M059J (cell line): ENCODE measurements around the gene TMEM86A. TPM values are rescaled to one million over a fixed set of nuclear protein-coding genes. Genes with fewer than 3 reads are reported as not detected.

Experiments
- DNase-seq: peaks from one replicate; pipeline ENCODE4 v3.0.0-alpha.2; 2012; ENCODE audit warnings: low read depth
- total RNA-seq: library from RNA; depleted of rRNA; stranded (reverse); fragments of >200 nt; shearing (Covaris generic); gene quantifications from 2 replicates; pipeline ENCODE4 v1.2.3, GENCODE V29; 2014

The TMEM86A gene
- total RNA-seq, 1 experiment from 2014 or later = 1.1 TPM

- no peak for DNase-seq
Observed at GRCh38 chr11:18723991-18724390, 25.4 kb downstream of the TMEM86A start.

- DNase-seq = no peak
Observed at GRCh38 chr11:18726040-18726439, 27.5 kb downstream of the TMEM86A start, which contains the start of gene IGSF22. Gene IGSF22 (minus strand): TSS chr11:18726188. CDS start chr11:18724236, 1,952 bp downstream.

DNA sequence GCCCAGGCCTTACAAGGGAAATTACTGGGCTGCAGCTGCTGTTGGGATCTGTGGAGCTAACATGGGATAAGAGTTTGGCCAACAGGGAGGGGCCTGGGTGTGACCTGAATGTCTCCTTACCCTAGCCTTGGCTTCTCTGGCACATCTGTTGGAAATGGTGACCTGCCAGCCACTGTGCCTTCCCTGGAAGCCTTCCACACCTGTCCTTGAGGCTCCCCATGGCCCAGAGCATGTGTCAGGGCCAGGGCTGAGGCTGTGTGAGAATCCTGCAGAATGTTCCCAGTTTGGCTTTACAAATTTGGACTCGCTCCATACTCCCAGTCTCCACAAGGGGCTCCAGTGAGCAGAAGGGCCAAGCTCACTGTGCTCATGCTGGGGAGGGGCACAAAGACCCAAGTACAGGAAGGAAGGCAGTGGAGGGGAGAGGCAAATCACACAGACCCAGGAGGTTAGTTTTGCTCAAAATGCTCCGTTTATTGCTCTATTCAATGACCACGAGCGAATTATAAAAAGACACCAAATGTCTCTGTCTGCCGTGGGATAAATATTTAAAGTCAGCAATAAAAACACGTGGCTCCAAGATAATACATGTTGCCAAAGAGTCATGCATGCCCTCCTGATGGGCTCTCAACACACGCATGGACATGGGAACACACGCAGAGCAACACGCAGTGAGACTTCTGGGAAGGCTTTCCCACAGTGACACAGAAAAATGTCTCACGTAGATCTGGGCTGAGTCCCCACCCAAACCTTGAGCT lies 29.1 kb downstream of the TMEM86A start:
- DNase-seq = peak; percentile 20

- no peak for DNase-seq
Observed at GRCh38 chr11:18728658-18729057, 30.1 kb downstream of the TMEM86A start.

GRCh38 chr11:18729426-18729825 lies 30.8 kb downstream of the TMEM86A start:
- DNase-seq = no peak

- no peak for DNase-seq
Observed at GRCh38 chr11:18730020-18730419, 31.4 kb downstream of the TMEM86A start.

- no peak for DNase-seq
Observed at GRCh38 chr11:18731441-18731840, 32.9 kb downstream of the TMEM86A start.

DNA sequence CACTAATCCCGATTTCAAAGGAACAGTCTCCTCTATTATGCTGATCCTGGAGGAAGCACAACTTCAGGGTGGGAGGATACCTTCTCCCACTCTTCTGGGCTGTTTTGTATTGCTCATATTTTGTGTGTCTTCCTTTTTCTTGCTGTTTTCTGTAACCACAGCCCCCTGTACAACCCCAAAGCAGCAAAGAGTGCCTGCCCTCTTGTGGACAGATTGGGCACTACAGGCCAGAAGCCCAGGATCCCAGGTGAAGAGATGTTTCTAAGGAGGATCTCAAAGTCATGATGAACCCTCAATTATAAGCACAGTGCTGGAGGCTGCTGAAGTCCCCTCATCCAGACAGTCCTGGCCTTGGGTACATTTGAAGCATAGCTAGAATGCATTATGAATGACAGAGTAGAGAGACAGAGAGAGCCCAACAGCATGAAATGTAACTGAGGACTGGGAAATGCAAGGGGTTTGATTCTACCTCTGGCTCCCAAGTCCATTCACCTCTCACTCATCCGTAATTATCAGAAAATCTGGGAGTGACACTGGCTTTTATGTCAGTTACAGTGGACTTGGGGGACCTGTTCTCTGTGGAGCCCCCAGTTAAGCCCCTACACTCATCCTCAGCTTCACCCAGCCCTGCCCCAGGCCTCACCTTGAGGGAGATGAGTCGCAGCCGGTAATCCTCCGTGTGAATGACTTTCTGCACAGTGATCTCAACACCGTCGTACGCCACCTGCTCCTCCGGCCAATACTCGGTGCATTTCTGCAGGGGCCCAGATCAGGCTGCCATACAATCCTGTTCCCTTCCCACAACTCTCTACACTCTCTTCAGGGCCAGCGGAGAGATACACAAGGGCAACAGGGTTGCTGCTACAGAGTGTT lies 33.6 kb downstream of the TMEM86A start:
- peak; percentile 37 for DNase-seq

GRCh38 chr11:18733202-18733601 lies 34.6 kb downstream of the TMEM86A start:
- no peak for DNase-seq

- DNase-seq = peak; percentile 17
Observed at GRCh38 chr11:18736590-18737148, 38.1 kb downstream of the TMEM86A start.

DNA sequence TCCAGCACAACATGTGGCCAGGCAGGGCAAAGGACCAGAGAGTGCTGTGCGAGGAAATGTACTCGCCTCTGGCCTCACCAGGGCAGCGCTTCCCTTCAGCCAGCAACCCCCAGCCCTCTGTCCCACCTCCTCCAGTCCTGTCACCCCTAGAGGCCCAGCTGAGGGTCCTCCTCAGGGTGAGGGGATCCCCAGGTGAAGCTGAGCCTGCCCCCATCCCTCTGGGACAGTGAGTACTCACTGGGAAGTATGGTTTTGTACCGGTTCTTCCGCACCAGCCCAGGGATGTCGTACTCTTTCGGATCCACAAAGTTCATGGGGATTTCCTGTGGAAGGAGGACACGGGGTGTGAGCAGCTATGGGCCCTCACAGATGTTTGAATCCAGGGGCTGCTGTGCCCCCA lies 39.1 kb downstream of the TMEM86A start:
- DNase-seq = no peak

DNA sequence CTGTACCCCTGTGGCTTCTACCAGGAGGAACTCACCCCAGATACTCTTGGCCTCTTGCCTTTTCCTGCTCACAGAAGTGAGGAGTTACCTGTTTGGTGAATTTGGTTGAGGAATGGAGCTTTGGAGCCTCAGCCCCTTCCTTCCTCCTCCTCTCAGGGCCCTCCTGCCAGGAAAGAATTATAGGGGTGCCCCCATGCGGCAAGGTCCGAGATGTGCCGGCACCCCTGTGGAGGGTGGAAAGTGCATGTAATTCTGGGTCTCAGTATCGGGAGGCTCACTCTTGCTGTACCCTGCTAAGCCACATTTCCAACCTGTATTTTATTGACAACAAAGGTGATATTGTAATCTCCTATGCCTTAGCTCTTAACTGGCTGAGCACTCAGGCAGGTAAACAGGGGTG lies 41.1 kb downstream of the TMEM86A start:
- no peak for DNase-seq

GRCh38 chr11:18741783-18742182 lies 43.2 kb downstream of the TMEM86A start:
- no peak for DNase-seq

GRCh38 chr11:18743365-18743764 lies 44.8 kb downstream of the TMEM86A start:
- DNase-seq = no peak

DNA sequence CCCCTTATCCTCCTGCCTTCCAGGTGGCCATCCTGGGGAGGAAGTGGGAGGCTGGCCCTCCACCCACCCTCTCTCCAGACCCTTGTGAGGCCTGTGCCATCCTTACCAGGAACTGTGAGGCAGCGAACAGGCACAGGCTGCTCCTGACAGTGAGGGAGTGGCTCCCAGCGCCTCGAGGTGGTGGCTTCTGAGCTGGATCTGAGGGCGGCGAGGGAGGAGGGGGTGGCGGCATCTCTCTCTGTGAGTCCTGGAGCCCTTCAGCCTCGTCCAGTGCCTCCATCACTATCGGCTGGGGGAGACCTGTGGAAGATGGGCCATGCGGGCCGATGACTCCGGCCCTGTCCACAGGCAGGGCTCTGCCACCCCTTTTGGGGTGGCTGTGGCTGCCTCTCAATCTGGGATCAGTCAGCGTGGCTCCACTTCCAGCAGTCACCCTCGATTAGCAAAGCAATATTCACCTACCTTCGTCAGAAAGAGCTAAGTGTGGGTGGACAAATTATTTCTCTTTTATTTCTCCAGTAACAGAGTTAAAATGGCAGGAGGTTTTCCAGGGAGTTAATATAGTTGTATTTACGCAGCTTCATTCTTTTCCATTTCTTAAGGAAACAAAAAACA lies 45.4 kb downstream of the TMEM86A start:
- DNase-seq = no peak

GRCh38 chr11:18745251-18745650 lies 46.7 kb downstream of the TMEM86A start:
- no peak for DNase-seq

DNA sequence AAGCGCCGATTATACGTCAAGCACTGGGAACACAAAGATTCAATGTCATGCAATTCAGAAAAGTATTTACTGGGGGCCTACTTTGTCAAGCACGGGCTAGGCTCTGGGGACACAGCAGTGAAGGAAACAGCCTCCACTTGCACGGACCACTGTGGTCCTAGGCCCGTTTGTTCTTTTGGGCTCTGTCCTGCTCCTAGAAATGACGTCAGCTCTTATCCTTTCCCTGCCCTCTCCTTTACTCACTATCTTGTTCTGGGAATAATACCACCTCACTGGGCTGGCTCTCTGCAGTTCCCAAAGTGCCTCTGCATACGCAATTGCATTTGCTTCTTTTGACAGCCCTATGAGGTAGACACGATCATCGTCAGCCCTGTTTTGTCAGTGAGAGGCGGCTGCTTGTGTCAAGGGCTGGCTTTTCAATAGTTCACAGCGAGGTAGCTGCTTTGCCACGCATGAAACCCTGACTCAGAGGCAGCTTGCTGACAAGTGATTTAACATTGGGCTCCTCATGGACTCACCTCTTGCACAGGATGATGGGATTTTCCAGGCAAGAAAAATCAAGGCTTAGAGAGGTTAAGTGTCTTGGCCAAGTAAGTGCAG lies 50.3 kb downstream of the TMEM86A start:
- no peak for DNase-seq

- peak; percentile 90 for DNase-seq
Observed at GRCh38 chr11:18749681-18750319, 51.2 kb downstream of the TMEM86A start.

GRCh38 chr11:18750944-18751343 lies 52.4 kb downstream of the TMEM86A start:
- DNase-seq = no peak

- DNase-seq = no peak
Observed at GRCh38 chr11:18752502-18752901, 53.9 kb downstream of the TMEM86A start.

- DNase-seq = peak; percentile 74
Observed at GRCh38 chr11:18754308-18754707, 55.7 kb downstream of the TMEM86A start.
